Adipose tissue (tissue), 3 donors: Measurements from ENCODE around the gene ADK. TPM values are rescaled to one million over a fixed set of nuclear protein-coding genes. Genes with fewer than 3 reads are reported as not detected.
"Not testable (repeated sequence)": the region's sequence is repeated elsewhere in the genome, so short reads cannot be mapped to it uniquely, and the experiment has no call there.

Experiments used
- H3K27ac ChIP-seq: one replicate; pipeline ENCODE4 v1.5.1; 2013; ENCODE audit warnings: low read depth, low read length
- WGBS, 3 donors: extraction: QIAGEN DNeasy Blood & Tissue Kit; methylation state at CpG; one replicate each; pipeline ENCODE4 v1.1.7; 2013; 5-methylcytosine and 5-hydroxymethylcytosine counted together
- polyA plus RNA-seq, 3 donors: library from polyadenylated mRNA; stranded (reverse); fragments of 200-250 nt; gene quantifications; one replicate each; pipeline ENCODE4 v1.2.3, GENCODE V29; 2013
- donor health status: healthy with polysubstance abuse.
- donor health status: Bipolar disorder and iron deficiency.
- donor health status: healthy.

Gene ADK
- polyA plus RNA-seq, 3 donors = 10.9 to 28.3 (median 17.9) TPM

DNA sequence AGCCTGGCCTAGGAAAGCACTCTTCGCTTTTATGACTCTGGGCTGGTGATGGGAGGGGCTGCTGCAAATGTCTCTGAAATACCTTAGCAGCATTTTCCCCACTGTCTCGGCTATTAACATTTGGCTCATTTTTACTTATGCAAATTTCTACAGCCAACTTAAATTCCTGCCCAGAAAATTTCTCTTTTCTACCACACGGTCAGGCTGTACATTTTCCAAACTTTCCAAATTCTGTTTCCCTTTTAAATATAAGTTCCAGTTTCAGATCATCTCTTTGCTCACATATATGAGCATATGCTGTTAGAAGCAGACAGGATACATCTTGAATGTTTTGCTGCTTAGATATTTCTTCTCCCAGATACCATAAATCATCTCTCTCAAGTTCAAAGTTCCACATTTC is 332.3 kb downstream of the ADK start:
- 97 to 98% (median 97%) methylated on average over 3 of the region's 3 CpGs for WGBS, 3 donors
- H3K27ac ChIP-seq = no peak overlapping the region

DNA sequence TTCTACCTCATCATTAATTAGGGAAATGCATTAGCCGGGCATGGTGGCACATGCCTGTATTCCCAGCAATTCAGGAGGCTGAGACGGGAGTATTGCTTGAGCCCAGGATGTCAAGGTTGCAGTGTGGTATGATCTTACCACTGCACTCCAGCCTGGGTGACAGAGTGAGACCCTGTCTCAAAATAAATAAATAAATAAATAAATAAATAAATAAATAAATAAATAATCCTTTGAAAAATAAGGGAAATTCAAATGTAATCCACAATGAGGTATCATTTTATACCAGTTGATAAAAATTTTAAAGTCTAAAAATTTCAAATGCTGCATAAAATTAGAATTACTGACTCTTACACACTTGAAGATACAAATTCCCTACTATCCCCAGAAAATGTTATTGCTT is 334.3 kb downstream of the ADK start:
- WGBS, 3 donors = 96 to 98% (median 97%) methylated on average over 2 of the region's 2 CpGs
- no peak overlapping the region for H3K27ac ChIP-seq

- WGBS, 3 donors = 90 to 92% (median 91%) methylated on average over 1 of the region's 1 CpG
- no peak overlapping the region for H3K27ac ChIP-seq
These were observed 335.6 kb downstream of the ADK start for GRCh38 chr10:74486659-74487058.

DNA sequence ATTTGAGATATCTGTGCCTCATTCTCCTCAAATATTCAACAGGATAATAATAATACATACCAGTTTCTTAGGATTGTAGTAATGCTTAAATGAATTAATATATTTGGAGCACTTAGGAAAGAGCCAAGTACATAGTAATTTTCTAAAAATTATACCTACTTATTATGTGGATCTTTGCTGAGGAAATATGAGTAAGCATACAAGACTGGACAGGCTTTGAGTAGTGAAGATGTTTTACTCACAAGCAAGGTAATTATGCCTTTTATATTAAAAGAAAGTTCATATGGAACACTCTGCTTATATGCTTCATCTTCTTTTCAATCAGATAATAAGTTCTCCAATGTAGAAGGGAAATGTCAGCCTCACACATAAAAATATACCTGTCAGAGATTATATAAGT is 337.9 kb downstream of the ADK start:
- H3K27ac ChIP-seq = no peak overlapping the region

GRCh38 chr10:74490551-74490950 is 339.5 kb downstream of the ADK start:
- H3K27ac ChIP-seq = no peak overlapping the region
- WGBS, 3 donors = 47 to 85% (median 83%) methylated on average over 4 of the region's 4 CpGs

DNA sequence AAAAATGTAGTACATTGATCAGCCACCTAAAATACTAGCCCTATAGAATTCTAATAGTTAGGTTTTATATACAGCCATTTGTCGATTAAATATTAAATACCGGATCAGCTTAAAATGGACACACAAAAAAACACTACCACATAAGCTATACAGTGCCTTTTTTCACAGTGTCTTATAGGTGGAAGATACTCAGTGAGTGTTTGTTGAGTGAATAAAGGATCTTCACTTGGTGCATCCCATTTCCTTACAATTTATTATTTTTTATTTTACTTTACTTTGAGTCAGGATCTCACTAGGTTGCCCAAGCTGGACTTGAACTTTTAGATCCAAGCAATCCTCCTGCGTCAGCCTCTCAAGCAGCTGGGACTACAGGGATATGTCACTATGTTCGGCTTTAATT is 340.0 kb downstream of the ADK start:
- no peak overlapping the region for H3K27ac ChIP-seq

DNA sequence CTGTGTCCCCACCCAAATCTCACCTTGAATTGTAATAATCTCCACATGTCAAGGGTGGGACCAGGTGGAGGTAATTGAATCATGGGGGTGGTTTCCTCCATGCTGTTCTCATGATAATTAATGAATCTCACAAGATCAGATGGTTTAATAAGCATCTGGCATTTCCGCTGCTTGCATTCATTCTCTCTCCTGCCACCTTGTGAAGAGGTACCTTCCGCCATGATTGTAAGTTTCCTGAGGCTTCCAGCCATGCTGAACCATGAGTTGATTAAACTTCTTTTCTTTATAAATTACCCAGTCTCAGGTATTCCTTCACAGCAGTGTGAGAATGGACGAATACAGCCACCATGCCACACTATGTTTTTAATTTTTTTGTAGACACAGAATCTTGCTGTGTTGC is 345.3 kb downstream of the ADK start:
- whole genome bisulfite sequencing, 3 donors = 98 to 99% (median 98%) methylated on average over 3 of the region's 3 CpGs

More for the DNA sequence above, 340.0 kb downstream of the ADK start:
- 99% methylated on average over 4 of the region's 4 CpGs for WGBS, 3 donors

GRCh38 chr10:74498664-74499063 is 347.6 kb downstream of the ADK start:
- not testable (repeated sequence) for H3K27ac ChIP-seq

More for the DNA sequence above, 345.3 kb downstream of the ADK start:
- H3K27ac ChIP-seq = not testable (repeated sequence)

GRCh38 chr10:74500026-74500704 is 349.1 kb downstream of the ADK start:
- no peak overlapping the region for H3K27ac ChIP-seq
- WGBS, 3 donors = 89 to 93% (median 92%) methylated on average over 4 of the region's 4 CpGs

- no peak overlapping the region for H3K27ac ChIP-seq
These were observed 349.8 kb downstream of the ADK start for GRCh38 chr10:74500816-74501215.

DNA sequence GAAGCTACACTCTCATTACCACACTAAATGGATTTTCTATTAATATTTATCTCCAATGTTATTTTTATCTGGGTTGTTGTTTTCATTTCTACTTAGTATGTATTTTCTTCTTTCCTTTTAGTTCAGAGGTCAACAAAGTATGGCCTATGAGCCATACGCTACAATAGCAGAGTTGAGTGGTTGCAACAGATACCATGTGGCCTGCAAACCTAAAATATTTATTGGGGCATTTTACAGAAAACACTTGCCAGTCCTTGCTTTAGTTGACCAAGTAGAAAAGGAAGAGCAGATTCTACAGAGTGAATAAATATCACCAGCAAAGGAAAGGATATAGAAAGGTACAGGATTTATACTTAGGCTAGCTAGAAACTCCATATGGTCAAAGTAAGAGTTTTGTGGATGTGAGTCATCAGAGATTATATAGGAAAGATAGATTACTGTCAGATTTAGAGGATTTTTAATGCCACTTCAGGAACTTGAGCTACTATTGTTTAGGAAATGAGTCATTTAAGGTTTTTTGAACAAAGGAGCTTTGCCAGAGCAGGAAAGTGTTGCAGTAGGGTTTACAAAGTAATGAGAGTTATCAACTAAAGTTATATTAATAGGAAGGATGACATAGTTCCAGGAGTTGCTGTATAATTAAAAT is 352.1 kb downstream of the ADK start:
- no peak overlapping the region for H3K27ac ChIP-seq
- 86 to 96% (median 90%) methylated on average over 1 of the region's 1 CpG for WGBS, 3 donors

- 76 to 94% (median 93%) methylated on average over 1 of the region's 1 CpG for WGBS, 3 donors
These were observed 356.9 kb downstream of the ADK start for GRCh38 chr10:74507951-74508350.

DNA sequence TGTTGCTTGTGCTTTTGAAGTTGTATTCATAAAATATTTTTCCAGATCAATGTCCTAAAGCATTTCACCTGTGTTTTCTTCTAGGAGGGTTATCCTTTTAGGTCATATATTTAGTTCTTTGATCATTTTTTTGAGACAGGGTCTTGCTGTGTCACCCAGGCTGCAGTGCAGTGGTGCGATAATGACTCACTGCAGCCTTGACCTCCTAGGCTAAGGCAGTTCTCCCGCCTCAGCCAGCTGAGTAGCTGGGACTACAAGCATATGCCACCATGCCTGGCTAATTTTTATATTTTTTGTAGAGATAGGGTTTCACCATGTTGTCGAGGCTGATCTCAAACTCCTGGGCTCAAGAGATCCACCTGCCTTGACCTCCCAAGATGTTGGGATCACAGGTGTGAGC is 359.6 kb downstream of the ADK start:
- 96 to 97% (median 97%) methylated on average over 3 of the region's 3 CpGs for WGBS, 3 donors

More at GRCh38 chr10:74507951-74508350, 356.9 kb downstream of the ADK start:
- H3K27ac ChIP-seq = no peak overlapping the region

GRCh38 chr10:74511051-74511450 is 360.0 kb downstream of the ADK start:
- H3K27ac ChIP-seq = no peak overlapping the region

More for the DNA sequence above, 359.6 kb downstream of the ADK start:
- H3K27ac ChIP-seq = no peak overlapping the region

- no peak overlapping the region for H3K27ac ChIP-seq
- 100% methylated on average over 1 of the region's 1 CpG for WGBS, 3 donors
These were observed 363.3 kb downstream of the ADK start for GRCh38 chr10:74514322-74514721.

DNA sequence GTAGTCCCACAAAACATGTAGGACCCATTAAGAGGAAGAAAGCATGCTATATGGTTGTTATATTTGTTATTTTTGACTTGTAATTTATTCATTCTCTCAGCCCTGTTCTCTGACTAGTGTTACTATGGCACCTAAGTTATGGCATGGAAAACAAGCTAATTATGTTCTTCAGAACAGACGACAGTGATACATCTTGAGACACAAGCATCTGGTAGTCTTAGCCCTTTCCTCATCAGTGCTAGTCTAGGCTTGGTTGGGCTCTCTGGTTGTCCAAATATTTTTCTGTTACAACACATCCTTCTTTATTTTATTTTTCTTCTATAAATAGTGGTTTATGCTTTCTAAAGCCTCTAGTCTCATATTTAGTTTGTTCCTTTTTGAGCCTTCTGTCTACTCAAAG is 367.0 kb downstream of the ADK start:
- no peak overlapping the region for H3K27ac ChIP-seq
- WGBS, 3 donors = 86 to 93% (median 87%) methylated on average over 1 of the region's 1 CpG

DNA sequence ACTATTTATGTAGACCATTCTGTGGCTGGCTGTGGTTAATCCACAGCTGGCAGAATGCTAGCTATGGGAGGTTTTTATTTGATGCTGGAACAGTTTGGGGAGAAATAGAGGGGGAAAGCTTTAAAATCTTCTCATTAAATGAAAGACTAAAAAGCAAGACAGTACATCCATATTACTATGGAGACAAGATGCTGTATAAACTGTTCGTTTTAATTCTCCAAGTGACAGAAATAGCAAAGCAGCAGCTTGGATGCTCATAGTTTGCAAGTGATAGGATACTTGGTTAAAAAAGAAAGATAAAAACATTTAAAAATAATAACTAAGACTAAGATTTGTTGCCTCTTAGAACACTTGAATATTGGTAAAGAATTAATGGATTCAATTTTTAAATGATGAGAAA is 370.5 kb downstream of the ADK start:
- 89 to 93% (median 92%) methylated on average over 1 of the region's 1 CpG for WGBS, 3 donors
- no peak overlapping the region for H3K27ac ChIP-seq

- no peak overlapping the region for H3K27ac ChIP-seq
- WGBS, 3 donors = 59 to 93% (median 78%) methylated on average over 2 of the region's 2 CpGs
These were observed 372.2 kb downstream of the ADK start for GRCh38 chr10:74523199-74523598.

GRCh38 chr10:74525885-74526284 is 374.9 kb downstream of the ADK start:
- WGBS, 3 donors = 76 to 93% (median 93%) methylated on average over 3 of the region's 3 CpGs
- no peak overlapping the region for H3K27ac ChIP-seq

DNA sequence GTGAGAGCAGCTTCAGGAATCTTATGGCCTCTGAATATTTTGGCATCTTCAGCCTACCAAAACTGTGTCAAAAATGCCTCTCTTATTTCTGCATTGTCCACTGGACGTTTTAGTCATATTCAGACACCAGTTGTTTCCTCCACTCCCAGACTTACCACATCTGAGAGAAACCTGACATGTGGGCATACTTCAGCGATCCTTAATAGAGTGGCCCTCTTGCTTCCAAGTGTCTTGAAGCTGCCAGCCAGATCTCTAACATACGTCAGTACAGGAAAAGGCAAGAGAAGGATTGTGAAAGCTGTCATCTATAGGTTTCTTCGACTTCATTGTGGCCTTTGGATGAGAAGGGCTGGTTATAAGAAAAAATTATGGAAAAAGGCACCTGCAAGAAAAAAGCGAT is 376.6 kb downstream of the ADK start:
- not testable (repeated sequence) for H3K27ac ChIP-seq
- WGBS, 3 donors = 84 to 94% (median 87%) methylated on average over 5 of the region's 5 CpGs
